PC-9 (cell line): ENCODE measurements around the gene UBE2R2.
"Not testable (repeated sequence)": the region's sequence is repeated elsewhere in the genome, so short reads cannot be mapped to it uniquely, and the experiment has no call there.

Experiments
- EZH2 ChIP-seq: fragments of 200-600 bp; sonication (generic); IDR thresholded peaks from 2 replicates; pipeline ENCODE4 v1.8.0; 2017; ENCODE audit warnings: antibody characterized with exemption, low read depth
- TF ChIP-seq, protein P1 (sequence below): fragments of 200-600 bp; sonication (generic); conservative IDR thresholded peaks from 2 replicates; pipeline ENCODE4 v1.6.1; 2017; ENCODE audit warnings: mixed run types, antibody characterized with exemption, mild to moderate bottlenecking, moderate library complexity

DNA sequence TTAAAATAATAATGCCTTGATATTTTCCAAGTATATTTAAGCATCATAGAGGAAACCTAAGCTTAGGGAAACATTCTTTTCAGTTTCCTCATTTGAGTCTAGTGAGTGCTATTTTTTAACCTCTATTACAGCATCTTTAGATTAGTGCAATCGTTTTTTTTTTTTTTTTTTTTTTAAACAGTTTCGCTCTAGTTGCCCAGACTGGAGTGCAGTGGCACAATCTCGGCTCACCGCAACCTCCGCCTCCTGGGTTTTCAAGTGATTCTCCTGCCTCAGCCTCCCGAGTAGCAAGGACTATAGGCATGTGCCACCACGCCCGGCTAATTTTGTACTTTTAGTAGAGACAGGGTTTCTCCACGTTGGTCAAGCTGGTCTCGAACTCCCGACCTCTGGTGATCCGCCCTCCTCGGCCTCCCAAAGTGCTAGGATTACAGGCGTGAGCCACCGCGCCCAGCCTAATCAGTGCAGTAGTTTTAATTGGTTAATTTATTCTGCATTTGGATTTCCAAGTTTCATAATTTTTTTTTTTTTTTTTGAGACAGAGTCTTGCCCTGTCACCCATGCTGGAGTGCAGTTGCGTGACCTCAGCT is 12.8 kb downstream of the UBE2R2 start:
- TF ChIP-seq, protein P1, sequence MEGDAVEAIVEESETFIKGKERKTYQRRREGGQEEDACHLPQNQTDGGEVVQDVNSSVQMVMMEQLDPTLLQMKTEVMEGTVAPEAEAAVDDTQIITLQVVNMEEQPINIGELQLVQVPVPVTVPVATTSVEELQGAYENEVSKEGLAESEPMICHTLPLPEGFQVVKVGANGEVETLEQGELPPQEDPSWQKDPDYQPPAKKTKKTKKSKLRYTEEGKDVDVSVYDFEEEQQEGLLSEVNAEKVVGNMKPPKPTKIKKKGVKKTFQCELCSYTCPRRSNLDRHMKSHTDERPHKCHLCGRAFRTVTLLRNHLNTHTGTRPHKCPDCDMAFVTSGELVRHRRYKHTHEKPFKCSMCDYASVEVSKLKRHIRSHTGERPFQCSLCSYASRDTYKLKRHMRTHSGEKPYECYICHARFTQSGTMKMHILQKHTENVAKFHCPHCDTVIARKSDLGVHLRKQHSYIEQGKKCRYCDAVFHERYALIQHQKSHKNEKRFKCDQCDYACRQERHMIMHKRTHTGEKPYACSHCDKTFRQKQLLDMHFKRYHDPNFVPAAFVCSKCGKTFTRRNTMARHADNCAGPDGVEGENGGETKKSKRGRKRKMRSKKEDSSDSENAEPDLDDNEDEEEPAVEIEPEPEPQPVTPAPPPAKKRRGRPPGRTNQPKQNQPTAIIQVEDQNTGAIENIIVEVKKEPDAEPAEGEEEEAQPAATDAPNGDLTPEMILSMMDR = not testable (repeated sequence)
- TF ChIP-seq EZH2 = not testable (repeated sequence)
